ENCODE data around the gene CNIH2.

Gene CNIH2

DNA sequence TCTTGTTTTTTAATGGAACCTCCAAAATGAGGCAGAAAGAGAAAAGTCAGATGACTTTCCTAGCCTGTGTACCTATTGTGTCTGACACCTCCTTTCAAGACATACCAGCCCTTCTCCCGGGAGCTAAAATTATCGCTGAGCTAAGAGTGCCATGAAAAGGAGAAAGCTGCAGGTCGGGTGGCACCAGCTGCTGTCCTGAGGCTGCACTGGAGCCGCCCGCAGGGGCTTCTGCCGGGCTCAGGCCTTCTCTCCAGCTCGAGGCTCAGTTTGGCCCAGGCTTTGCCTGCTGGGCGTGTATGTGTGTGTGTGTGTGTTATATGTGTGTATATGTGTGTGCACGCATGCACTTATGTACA lies 37.2 kb upstream of the CNIH2 start:
- TF ChIP-seq, protein P1, sequence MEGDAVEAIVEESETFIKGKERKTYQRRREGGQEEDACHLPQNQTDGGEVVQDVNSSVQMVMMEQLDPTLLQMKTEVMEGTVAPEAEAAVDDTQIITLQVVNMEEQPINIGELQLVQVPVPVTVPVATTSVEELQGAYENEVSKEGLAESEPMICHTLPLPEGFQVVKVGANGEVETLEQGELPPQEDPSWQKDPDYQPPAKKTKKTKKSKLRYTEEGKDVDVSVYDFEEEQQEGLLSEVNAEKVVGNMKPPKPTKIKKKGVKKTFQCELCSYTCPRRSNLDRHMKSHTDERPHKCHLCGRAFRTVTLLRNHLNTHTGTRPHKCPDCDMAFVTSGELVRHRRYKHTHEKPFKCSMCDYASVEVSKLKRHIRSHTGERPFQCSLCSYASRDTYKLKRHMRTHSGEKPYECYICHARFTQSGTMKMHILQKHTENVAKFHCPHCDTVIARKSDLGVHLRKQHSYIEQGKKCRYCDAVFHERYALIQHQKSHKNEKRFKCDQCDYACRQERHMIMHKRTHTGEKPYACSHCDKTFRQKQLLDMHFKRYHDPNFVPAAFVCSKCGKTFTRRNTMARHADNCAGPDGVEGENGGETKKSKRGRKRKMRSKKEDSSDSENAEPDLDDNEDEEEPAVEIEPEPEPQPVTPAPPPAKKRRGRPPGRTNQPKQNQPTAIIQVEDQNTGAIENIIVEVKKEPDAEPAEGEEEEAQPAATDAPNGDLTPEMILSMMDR (IDR thresholded peaks at IDR 0.05; ENCODE audit: extremely low read depth, insufficient read depth, missing control alignments) = no peak
- DNase-seq (ENCODE audit: low spot score) = no peak
- in situ Hi-C loops (cut with MboI; ENCODE audit: low pct_unique_long_range_greater_than_20kb, low sequenced_read_pairs, unreplicated experiment) = no loop called here

DNA sequence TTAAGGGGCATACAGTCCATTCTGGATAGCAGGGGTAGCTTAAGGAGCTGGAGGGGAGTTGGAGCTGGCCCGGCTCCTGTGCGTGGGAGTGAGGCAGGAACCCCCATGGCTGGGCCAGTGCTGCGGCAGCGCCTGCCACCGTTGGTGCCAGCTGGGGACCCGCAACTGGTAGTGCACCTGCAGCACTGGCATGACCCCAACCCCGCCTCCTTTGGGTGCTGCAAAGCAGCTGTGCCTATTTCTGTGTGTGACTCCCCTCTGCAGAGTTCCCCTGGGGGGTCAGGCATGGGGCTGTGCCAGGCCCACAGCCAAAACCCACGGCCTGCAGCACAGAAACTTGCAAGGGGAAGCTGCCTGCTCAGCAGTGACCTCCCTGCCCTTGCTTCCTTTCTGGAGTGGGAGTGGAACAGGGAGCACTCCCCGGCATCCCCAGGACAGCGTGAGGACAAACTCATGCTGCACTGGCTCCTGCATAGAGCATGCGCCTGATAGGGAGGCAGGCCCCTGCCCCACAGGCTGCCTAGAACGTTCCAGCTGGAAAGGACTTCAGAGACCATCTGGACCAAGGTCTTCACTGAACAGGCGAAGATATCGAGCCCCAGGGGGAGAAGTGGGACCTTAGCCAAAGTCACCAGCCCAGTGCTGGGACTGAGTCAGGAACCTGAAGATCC lies 35.7 kb upstream of the CNIH2 start:
- TF ChIP-seq, protein P1 (IDR thresholded peaks at IDR 0.05; ENCODE audit: extremely low read depth, insufficient read depth, missing control alignments) = no peak
- in situ Hi-C loops (cut with MboI; ENCODE audit: low pct_unique_long_range_greater_than_20kb, low sequenced_read_pairs, unreplicated experiment) = no loop called here
- DNase-seq (ENCODE audit: low spot score) = no peak

DNA sequence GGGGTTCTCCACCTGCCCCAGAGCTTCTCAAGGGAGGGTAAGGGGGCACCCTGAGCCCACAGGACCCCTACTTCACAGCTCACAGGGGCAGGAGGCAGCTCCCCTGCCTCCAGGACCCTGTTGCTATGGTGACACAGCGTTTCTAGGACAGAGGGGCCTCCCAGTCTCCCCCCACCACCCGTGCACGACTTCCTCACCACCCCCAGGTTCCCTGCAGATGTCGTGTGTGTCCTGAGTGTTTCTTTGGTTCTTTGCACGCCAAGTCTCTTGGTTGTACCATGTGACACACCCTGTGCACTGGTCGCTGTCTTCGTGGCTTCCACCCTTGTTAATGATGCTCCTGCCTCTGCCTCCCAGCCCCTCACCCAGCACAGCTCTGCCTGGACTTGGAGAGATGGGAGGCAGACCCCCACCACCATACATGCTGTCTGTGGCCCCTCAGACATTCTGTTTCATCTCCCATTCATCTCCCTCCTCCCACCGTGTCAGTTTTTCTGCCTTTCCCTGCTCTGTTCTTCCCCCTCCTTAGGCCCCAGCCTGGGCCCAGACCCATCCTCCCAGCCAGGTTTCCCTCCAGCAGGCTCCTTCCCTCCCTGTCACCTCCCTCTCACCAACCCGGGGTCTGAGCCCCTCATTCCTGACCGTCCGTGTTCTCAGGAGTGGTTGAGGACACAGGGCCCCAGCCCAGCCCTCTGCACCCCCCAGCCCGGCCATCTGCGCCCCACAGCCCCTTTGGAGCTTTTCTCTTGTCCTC lies 34.0 kb upstream of the CNIH2 start:
- no peak for DNase-seq (ENCODE audit: low spot score)
- TF ChIP-seq, protein P1 (IDR thresholded peaks at IDR 0.05; ENCODE audit: extremely low read depth, insufficient read depth, missing control alignments) = no peak
- in situ Hi-C loops (cut with MboI; ENCODE audit: low pct_unique_long_range_greater_than_20kb, low sequenced_read_pairs, unreplicated experiment) = no loop called here

DNA sequence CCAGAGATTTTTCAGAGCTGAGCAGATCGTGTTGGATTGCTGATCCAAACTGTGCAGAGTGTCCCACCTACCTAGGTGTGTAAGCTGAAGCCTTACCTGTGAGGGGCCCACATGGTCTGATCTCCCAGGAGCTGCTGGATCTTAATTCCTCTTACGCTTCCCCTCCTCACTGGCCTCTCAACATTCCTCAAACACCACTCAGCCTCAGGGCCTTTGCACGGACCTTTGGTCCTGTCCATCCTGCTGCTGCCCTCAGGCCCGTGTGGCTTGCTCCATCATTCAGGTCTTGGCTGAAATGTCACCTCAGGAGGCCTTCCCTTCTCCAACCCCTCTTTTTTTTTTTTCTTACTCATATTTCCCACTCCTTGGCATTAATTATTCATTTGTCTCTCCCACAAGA lies 30.7 kb upstream of the CNIH2 start:
- no peak for DNase-seq (ENCODE audit: low spot score)
- TF ChIP-seq, protein P1 (IDR thresholded peaks at IDR 0.05; ENCODE audit: extremely low read depth, insufficient read depth, missing control alignments) = no peak
- in situ Hi-C loops (cut with MboI; ENCODE audit: low pct_unique_long_range_greater_than_20kb, low sequenced_read_pairs, unreplicated experiment) = no loop called here

DNA sequence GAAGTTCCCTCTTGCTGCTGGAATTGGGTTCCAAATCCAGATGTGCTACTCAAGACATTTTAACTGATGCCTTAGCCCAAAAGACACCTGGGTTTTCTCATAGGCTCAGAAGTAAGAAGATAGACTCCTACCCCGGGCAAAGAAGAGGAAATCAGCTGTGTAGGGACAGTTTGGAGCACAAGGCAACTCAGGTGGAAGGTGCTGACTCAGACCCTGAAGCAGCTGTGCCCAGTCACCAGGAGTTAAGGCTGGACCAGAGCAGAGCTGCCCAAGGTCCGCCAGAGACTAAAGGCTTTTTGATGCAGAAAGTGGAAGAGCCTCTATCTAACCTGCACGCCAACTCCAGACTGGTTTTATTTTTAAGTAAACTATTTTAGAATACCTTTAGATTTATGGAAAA lies 30.2 kb upstream of the CNIH2 start:
- DNase-seq (ENCODE audit: low spot score) = no peak
- TF ChIP-seq, protein P1 (IDR thresholded peaks at IDR 0.05; ENCODE audit: extremely low read depth, insufficient read depth, missing control alignments) = no peak
- in situ Hi-C loops (cut with MboI; ENCODE audit: low pct_unique_long_range_greater_than_20kb, low sequenced_read_pairs, unreplicated experiment) = no loop called here

DNA sequence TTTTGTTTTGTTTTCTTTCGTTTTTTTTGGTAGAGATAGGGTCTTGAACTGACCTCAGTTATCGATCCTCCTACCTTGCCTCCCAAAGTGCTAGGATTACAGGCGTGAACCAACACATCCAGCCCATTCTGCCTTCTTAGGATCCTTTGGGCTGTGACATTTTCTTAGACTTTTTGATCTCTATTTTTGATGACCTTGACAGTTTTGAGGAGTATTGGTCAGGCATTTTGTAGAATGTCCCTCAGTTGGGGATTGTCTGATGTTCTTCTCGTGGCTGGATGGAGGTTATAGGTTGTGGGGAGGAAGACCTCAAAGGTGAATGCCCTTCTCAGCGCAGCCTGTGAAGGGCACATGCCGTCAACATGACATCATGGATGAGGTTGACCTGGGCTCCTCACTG lies 29.1 kb upstream of the CNIH2 start:
- TF ChIP-seq, protein P1 (IDR thresholded peaks at IDR 0.05; ENCODE audit: extremely low read depth, insufficient read depth, missing control alignments) = no peak
- in situ Hi-C loops (cut with MboI; ENCODE audit: low pct_unique_long_range_greater_than_20kb, low sequenced_read_pairs, unreplicated experiment) = no loop called here
- no peak for DNase-seq (ENCODE audit: low spot score)
